ENCODE data around the gene USP24. TPM values are rescaled to one million over a fixed set of nuclear protein-coding genes. Genes with fewer than 3 reads are reported as not detected.

Gene USP24
- polyA plus RNA-seq, 1 donor from 2014 or later = 29.5 TPM

- Histone ChIP-seq H3K27me3 (ENCODE audit: insufficient read depth, low read depth, low read length) (no peaks in the 10 kb centered on the region), H3K9me2 (ENCODE audit: insufficient read depth, low read length) (no peaks in the 10 kb centered on the region), H3K79me2 (replicated peaks; ENCODE audit: insufficient read depth, low read length) (no peaks in the 10 kb centered on the region), H4K20me1 (ENCODE audit: insufficient read depth) (no peaks in the 10 kb centered on the region), H3K36me3 (ENCODE audit: insufficient read depth, low read length) (peaks cover 23% of the 10 kb centered on the region), H3K9me3 (ENCODE audit: low read length) (no peaks in the 10 kb centered on the region), H3K27ac (ENCODE audit: low read length) (no peak overlapping the region), H3K9ac (ENCODE audit: low read length) (no peak overlapping the region), H3K4me2 (ENCODE audit: low read length) (no peak overlapping the region), H3F3A (ENCODE audit: insufficient read depth, low read length, poor library complexity, severe bottlenecking) (no peaks in the 10 kb centered on the region), H3K4me3 (ENCODE audit: low read length) (no peak overlapping the region), H2AFZ (ENCODE audit: low read depth, low read length) (no peak overlapping the region)
- TF ChIP-seq EZH2 (IDR thresholded peaks at IDR 0.05; ENCODE audit: borderline replicate concordance, insufficient read depth, low read length, poor library complexity, severe bottlenecking) = no peak
- no peak for TF ChIP-seq REST (IDR thresholded peaks at IDR 0.05; ENCODE audit: borderline replicate concordance)
- no peak for TF ChIP-seq POLR2AphosphoS5 (IDR thresholded peaks at IDR 0.05)
- no peak for TF ChIP-seq MXI1 (conservative IDR thresholded peaks at IDR 0.05; ENCODE audit: poor library complexity, severe bottlenecking)
- TF ChIP-seq RAD21 (conservative IDR thresholded peaks at IDR 0.05) = no peak
- no peak for TF ChIP-seq TAF1 (IDR thresholded peaks at IDR 0.05; ENCODE audit: low read depth)
Measured at GRCh38 chr1:55088413-55088812, 126.8 kb downstream of the USP24 start.

GRCh38 chr1:55087439-55087838 is 127.7 kb downstream of the USP24 start:
- Histone ChIP-seq H4K20me1 (ENCODE audit: insufficient read depth) (no peaks in the 10 kb centered on the region), H3K27me3 (ENCODE audit: insufficient read depth, low read depth, low read length) (no peaks in the 10 kb centered on the region), H3K4me3 (ENCODE audit: low read length) (no peak overlapping the region), H3K4me2 (ENCODE audit: low read length) (no peak overlapping the region), H3K27ac (ENCODE audit: low read length) (no peak overlapping the region), H3F3A (ENCODE audit: insufficient read depth, low read length, poor library complexity, severe bottlenecking) (no peaks in the 10 kb centered on the region), H3K36me3 (ENCODE audit: insufficient read depth, low read length) (peaks cover 14% of the 10 kb centered on the region), H3K9me2 (ENCODE audit: insufficient read depth, low read length) (no peaks in the 10 kb centered on the region), H3K9me3 (ENCODE audit: low read length) (no peaks in the 10 kb centered on the region), H2AFZ (ENCODE audit: low read depth, low read length) (no peak overlapping the region), H3K79me2 (replicated peaks; ENCODE audit: insufficient read depth, low read length) (no peaks in the 10 kb centered on the region), H3K9ac (ENCODE audit: low read length) (no peak overlapping the region)
- TF ChIP-seq REST (IDR thresholded peaks at IDR 0.05; ENCODE audit: borderline replicate concordance) (no peak), TAF1 (IDR thresholded peaks at IDR 0.05; ENCODE audit: low read depth) (no peak), EP300 (conservative IDR thresholded peaks at IDR 0.05; ENCODE audit: poor library complexity, severe bottlenecking) (no peak), POLR2AphosphoS5 (IDR thresholded peaks at IDR 0.05) (no peak), RAD21 (conservative IDR thresholded peaks at IDR 0.05) (no peak), MXI1 (conservative IDR thresholded peaks at IDR 0.05; ENCODE audit: poor library complexity, severe bottlenecking) (no peak), CTCF (IDR thresholded peaks at IDR 0.05; ENCODE audit: poor library complexity, severe bottlenecking) (no peak), EZH2 (IDR thresholded peaks at IDR 0.05; ENCODE audit: borderline replicate concordance, insufficient read depth, low read length, poor library complexity, severe bottlenecking) (no peak), SMC3 (conservative IDR thresholded peaks at IDR 0.05; ENCODE audit: poor library complexity) (no peak)

Data from neural cell (in vitro differentiated cells).